ENCODE data around the gene RASAL3.

The RASAL3 gene

DNA sequence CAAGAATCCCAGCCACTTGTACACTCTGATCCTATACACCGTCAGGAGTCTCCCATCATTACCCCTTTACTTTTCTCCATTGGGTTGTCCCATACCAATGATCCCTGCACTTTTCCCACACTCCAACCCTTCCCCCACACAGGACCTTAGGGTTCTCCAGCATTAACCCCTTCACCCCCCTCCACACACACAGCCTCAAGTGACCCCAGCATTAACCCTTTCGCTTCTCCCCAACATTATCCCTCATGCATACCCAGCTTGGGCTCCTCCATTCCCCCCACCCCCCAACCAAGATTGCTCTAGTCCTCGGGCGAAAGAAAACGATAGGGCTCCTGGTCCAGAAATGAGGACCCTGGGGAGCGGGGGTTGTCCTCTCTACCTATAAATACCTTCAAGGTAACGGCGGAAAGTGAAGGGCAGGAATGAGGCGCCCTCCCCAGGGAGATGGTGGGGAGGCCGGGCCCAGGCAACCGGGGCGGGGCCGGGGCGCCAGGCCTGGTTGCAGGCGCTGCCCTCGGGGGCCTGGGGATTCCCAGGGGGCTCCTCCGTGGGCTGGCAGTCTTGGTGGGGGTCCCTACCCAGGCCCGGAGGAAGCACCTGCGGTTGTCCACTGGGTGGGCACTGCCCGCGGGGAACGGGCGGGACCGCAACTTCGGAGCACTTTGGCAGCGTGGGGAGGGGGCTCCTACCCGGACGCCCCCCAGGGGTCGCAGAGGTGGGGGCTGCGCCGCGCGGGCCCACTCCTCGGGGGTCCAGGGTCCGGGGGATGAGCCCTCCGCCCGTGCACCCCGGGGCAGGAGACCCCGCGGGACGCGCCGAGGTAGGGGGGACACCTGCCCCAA lies 15.3 kb downstream of the RASAL3 start:
- DNase-seq (no peak), ATAC-seq (no peak)

DNA sequence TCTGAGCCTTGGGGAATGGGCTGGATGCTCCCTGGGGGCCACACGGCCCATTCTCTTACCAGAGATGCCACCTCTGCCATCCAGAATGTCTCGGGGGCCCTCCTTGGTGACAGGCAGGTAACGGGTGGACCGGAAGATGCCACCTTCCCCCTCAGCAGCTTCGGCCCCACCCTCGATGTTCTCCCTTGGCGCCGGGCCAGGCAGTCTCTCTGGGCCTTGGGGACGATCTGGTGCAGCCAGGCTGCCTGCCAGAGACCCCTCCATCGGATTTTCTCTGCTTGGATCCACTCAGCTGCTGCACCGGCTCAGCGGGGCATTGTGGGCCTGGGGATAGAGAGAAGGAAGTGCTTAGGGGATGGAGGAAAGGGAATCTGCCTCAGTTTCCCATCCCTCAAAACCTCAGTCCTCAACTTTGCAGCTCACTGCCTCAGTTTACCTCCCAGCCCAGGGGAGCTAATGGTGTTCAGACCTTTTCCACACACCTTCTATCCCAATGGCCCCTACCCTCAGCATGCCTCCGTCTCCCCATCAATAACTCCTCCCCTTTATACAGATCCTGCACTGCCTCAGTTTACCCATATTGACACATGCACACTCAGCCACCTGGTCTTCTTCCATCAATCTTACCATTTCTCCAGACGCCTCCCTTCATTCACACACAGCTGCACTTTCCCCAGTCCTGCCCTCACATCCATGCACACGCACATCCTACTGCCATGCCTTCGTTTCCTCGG lies 16.1 kb downstream of the RASAL3 start:
- ATAC-seq = no peak

DNA sequence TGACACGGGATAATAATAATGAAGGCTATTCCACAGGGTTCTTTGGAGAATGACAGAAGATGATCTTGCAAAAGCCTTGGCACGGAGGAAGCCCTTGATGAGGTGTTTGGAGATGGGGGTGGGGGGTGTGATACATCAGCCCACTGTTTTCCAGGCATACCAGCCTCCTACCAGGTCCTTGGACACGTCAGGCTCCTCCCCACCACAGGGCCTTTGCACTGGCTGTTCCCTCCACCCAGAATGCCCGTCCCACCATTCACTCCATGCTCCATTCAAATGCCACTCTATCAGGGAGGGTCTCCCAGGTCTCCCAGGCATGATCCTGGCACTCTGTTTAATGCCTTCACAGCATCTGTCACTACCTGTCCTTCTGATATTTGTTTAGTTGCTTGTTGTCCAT lies 17.3 kb downstream of the RASAL3 start:
- ATAC-seq = no peak
- no peak for DNase-seq

More for the DNA sequence above, 16.1 kb downstream of the RASAL3 start:
- no peak for DNase-seq

DNA sequence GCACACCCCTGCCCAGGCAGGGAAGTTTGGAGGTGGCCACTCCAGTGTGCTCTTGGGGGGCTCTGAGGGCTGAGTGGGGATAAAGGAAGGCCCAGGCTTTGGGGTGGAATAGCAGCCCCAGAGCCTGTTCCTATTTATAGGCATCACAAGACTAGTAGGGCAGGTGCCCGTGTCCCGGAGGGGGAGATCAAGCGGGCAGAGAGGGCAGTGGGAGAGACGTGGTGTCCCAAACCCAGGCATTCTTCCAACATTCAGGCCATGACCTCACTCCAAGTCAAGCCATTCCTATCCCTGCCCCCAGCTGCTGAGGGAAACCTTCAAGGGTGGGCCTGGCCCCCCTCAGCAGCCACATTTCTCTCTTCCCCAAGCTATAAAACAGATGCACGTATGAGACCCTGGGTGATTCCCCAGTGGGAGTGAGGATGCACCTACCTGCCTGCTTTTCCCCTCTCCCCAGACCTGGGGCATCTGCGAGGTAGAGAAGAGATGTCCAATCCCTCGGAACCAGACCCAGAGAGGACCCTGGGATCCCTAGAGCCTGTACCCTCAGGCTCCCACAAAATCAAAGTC lies 18.5 kb downstream of the RASAL3 start:
- DNase-seq (no peak), ATAC-seq (no peak)

DNA sequence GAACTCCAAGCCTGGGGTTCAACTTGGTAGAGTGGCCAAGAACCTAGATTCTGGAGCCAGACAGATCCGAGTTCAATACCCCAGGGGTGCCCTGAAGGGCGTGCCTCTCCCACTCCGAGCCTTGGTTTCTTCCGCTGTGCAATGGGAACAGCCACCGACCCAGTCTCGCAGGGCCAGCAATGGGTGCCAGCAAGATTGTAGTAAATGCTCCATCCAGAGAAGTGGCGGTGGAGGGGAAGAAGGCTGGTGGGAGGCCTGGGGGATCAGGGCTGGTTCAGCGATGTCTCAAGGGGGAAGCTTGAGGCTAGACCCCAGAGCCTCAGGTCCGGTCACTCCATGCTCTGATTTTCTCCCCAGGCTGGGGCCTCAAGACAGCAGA lies 19.1 kb downstream of the RASAL3 start:
- ATAC-seq = no peak
- DNase-seq = no peak

DNA sequence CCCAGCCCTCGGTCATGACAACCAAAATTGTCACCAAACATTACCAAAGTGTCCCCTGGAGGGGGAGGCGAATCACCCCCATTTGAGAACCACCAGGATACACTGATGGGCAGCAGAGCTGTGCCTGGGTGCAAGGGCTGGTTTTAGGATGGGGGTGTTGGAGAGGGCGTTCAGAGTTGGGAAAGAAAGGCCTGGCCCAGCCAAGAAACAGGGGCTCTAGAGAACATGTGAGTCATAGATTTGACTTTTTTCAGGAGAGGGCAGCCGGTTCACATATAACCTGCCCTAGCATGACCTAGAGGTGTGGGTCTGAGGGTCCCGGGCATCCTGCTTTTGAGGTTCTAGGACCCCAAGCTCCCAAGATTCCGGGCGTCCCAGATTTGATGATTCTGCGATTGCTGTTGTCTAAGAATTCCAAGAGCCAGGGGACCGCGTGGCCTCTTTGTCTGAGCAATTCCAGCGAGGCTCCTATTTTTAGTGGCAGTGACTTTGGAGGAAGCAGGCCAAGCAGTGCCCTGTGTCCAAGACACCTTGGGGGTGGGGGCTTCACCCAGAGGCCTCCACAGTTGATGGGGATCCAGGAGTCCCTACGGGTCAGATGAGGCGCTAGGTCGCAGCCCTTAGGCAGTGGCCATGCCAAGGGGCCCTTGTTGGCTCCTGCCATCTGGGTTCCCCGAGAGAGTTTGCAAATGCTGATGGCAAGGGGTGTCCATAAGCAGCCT lies 19.7 kb downstream of the RASAL3 start:
- DNase-seq (no peak), ATAC-seq (no peak)

DNA sequence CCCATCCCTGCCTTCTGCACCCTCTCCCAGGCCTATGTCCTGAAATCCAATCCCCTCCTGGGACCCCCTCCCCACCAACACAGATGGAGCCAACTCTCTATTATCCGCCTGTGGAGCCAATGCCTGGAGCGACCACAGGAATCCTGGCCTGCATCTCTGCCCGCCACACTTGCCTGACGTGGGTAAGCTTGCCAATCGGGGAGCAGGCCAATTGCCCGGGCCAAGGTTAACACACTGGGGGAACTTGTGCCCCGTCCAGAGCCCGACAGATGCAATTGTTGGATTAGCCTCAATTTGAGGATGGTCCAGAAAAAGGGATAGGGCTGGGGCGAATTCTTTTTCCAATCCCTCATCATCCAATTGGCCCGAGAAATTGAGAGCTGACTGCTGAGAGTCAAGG lies 20.5 kb downstream of the RASAL3 start:
- DNase-seq (no peak), ATAC-seq (no peak)

DNA sequence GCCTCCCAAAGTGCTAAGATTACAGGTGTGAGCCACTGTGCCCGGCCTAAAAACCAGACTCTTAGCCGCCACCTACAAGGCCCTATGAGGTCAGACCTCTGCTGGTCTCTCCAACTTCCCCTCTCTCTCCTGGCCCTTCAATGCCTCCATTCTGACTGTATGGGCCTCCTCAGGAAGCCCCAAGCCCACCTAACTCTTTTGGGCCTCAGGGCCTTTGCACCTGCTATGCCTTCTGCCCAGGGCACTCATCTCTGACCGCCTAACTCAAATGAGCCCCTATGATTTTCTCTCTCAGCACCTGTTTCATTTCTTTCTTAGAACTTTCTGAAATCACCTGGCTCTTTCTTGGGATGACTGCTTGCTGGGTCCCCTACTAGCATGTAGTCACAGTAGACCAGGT lies 21.0 kb downstream of the RASAL3 start:
- ATAC-seq = no peak

DNA sequence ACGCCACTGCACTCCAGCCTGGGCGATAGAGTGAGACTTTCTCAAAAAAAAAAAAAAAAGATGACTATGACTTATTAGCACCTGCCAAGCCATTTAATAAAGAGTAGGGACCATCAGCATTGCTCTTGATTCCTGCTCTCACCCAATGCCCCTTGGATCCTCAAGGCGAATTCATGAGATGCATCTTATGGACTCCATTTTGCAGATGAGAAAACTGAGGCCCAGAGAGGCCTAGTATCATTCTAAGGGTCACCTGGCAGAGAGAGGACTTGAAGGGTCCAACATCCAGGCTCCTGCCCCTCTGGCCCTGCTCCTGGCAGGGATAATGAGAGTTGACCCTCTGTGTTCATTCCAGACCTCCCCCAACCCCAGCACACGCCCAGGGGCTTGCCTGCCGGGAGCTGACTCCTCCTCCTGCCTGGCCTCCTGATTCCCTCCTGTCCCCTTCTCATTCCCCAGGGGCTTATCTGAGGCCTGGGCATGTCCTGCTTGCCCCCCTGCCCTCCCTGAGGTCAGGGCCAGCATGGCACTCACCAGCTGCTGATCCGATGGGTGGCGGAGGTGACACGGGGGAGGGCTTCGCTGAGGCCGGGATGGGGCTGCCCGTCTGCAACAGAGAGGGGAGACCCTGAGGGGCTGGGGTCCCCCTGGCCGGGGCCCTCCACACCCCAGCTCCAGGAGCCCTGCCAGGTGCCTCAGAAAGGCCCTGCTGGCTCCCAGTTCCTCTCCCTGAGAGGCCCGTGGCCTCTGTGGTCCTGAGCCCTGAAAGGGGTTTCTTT lies 22.0 kb downstream of the RASAL3 start:
- DNase-seq = no peak

More for the DNA sequence above, 21.0 kb downstream of the RASAL3 start:
- DNase-seq = no peak

DNA sequence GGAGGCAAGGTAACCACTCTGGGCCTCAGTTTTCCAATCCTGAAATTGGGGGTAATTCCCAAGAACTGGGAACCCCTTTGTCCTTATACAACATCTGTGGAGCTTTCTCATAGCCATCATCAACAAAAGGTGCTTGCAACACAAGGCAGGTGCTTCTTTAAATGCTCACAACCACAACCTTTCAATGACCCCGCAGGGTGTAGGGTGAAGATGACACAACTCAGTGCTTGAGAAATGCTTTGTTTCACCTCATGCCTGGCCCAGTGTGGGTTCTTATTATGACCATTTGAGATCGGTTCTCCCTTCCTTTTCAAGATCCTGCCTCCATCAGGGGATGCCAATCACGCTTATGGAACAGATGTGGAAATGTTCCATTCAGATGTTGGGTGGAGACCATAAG lies 23.0 kb downstream of the RASAL3 start:
- no peak for DNase-seq
- no peak for ATAC-seq

More for the DNA sequence above, 22.0 kb downstream of the RASAL3 start:
- no peak for ATAC-seq

DNA sequence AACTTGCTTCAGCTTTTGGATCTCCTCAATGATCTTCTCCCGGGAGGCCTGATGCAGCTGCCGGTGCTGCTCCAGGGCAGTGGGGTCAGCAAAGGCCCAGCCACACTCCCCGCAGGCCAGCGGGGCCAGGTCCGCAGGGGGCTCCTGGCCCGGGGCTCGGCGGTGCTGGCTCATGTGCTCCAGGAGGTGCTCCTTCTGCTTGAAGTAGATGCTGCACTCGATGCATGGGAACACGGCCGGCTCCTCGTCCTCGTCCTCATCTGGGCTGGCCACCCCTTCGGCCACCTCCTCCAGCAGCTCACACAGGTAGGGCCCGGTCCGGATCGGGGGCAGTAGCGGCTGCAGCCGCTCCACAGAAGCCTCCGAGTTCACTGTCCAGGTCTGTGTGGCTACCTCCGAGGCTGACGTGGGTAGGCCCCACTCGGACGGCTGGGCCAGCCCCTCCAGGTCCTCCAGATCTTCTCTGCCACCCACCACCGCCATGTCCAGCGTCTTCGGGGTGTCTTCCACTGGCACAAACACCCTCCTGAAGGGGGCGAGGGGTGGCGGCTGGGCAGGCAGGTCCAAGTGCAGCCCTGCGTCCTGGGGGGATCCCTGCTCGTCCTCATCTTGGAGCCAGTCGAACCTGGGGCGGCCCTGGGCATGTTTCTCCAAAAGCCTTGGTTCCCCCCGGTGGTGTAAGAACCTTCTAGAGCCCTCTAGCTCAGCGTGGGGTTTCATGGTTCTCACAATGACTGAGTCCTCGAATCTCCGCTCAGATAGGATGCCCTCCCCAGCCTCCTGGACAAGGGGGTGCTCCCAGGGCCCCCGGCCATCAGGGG lies 24.3 kb downstream of the RASAL3 start:
- no peak for DNase-seq

DNA sequence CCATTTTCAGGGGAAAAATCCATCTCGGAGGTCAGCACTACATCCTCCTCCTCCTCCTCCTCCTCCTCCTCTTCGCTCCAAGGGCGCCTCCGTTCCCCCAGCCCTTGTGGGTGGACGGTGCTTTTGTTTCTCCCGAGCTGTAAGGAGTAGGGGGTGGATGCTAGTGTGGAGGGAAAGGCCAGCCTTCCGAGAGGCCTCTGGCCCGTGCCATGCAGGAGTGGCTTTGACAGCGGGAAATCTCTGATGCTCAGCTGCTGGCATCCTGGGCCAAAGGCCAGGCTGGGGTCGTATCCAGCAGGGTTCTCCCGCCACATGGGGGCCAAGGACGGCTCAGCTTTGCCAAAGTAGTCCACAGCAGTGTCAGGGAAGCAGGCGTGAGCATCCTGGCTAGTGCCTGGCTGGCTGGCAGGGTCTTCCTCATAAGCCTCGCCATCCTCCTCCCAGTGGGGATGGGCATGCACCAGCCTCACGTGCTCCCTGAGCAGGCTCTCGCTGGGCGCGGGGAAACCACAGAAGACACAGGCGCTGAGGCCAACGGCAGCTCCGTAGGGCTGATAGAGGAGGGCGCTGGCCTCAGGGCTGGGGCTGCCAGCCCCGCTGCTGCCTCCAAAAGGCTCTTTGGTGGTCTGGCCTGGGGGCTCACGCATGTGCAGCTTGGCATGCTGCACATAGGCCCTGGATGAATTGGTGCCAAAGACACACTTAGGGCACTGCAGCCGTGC lies 25.1 kb downstream of the RASAL3 start:
- no peak for DNase-seq
- no peak for ATAC-seq

More for the DNA sequence above, 24.3 kb downstream of the RASAL3 start:
- ATAC-seq = no peak

DNA sequence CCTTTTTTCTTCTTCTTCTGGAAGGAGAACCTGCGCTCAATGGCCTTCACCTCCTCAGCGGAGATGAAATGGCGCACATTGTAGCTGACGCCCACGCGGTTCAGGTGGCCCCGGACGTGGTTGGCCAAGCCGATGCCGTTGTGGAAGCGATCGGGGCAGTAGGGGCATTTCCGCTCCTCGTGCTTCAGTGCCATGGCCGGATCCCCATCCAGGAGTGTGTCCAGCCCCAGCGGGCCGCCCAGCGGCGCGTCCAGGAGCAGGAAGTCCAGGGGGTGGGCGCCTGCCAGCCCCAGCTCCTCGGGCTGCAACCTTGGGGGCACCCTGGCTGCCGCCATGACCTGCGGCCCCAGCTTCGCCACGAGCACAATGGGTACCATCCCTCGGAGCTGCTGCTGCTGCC lies 25.8 kb downstream of the RASAL3 start:
- DNase-seq (no peak), ATAC-seq (no peak)

DNA sequence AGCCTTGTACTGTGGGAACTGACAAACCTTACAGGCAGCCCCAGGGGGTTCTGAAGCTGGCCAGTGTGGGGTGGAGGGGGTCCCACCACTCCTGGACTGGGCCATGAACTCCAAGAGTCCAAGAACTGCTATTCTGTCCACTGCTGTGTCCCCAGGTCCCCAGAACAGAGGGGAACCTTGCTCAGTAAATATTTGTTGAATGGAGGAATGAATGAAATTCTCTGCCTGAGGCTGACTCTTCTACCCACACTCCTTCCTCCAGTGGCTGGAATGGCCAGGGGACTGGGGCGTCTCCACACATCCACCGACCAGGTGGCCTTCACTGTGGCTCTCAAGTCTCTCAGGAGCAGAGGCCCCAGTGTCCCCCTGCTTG lies 26.2 kb downstream of the RASAL3 start:
- ATAC-seq = no peak
- DNase-seq = no peak

DNA sequence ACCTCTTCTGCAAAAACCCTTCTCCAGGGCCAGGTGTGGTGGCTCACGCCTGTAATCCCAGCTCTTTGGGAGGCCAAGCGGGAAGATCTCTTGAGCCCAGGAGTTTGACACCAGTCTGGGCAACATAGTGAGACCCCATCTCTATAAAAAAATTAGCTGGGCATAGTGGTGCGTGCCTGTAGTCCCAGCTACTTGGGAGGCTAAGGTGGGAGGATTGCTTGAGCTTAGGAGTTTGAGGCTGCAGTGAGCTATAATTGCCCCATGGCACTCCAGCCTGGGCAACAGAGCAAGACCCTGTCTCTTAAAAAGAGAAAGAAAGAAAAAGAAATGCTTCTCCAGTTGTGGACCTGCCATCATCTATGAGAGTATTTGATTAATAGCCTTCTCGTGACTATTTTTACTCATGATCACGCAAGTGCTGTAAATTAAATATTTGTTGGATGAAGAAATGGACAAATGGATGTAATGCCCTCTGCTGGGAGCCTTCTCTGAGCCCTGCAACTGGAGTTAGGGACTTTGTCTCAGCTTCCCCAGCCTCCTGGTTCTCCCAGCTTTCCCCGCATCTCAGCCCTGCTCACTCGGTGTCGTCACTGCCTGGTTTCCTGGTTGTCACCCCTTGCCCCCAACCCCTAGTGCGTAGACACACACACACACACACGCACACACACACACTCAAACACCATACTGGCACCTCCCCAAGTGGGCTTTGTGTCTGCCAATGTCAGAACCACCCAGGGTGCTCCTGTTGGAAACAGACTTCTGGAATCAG lies 26.8 kb downstream of the RASAL3 start:
- no peak for DNase-seq

DNA sequence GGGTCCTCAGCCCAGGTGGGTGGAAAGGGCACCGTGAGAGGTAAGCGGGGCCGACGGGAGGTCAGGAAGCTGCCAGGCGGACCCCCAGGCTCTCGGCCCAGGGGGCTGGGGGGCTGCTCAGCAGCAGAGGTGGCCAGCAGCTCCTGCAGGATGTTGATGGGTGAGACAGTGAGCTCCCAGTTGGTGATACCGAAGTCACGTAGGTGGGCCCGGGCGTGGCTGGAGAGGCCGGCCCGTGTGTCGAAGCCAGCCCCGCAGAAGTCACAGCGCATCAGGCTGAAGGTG lies 27.6 kb downstream of the RASAL3 start:
- ATAC-seq = no peak
- DNase-seq = no peak

More for the DNA sequence above, 26.8 kb downstream of the RASAL3 start:
- no peak for ATAC-seq

DNA sequence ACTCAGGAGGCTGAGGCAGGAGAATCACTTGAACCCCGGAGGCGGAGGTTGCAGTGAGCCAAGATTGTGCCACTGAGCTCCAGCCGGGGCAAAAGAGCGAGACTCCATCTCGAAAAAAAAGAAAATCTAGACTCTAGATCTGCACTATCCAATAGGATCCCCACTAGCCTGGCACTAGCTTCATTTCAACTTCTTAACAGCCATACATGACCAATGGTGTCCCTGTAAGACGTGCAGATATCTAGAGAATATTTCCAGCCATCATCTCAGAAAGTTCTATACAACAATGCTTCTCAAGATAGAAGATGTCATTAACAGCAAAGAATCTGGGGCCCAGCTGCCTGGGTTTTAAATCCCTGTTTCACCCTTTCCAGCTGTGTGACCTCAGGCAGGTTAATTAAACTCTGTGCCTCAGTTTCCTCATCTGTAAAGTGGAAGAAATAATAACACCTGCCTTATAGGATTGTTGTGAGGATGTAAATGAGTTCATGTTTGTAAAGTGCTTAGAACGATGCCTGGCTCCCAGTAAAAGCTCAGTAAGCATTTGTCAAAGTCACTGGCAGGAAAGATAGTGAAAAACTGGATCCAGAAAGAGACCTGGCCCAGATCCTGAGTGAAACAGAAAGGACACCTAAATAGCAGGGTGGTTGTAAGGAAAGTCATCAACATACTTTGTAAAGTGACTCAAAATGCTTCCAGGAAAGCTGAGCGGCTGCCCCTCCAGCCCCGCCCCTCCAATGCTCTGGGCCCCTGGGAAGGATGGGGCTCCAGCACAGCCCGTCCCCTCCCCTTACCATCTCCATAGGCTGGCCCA lies 28.1 kb downstream of the RASAL3 start:
- no peak for DNase-seq
- ATAC-seq = no peak

DNA sequence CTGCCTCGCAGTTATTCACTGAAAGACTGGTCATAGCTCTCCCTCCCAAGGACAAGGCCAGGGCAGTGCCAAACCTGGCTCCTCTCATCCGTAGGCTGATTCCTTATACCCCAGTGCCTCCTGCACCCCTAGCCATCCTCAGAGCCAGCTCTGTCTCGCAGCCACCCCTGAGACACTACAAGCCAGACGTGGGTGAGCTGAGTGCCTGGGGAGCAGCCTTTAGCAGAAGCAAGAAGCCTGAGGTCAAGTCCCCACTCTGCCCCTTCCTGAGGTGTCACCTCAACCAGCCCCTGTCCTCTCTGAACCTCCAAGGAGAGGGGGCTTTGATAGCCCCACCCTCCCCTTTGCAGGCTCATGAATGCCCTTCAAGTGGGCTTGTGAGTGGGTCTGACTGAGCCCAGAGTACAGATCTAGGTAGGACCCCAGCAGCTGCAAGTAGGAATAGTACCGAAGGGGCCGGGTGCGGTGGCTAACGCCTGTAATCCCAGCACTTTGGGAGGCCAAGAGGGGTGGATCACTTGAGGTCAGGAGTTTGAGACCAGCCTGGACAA lies 30.8 kb downstream of the RASAL3 start:
- ATAC-seq = no peak
- no peak for DNase-seq
